T-helper 2 cell treated with Interferon-gamma antibody and Interleukin-4, amounts not matched to agents 100 ng/mL and 5 ng/mL, for 36 hours (primary cell): ENCODE measurements around the gene TMEM232. TPM values are rescaled to one million over a fixed set of nuclear protein-coding genes. Genes with fewer than 3 reads are reported as not detected.
"Not testable (repeated sequence)": the region's sequence is repeated elsewhere in the genome, so short reads cannot be mapped to it uniquely, and the experiment has no call there.

Source experiments
- intact Hi-C: fragments of 100-400 bp; cut with micrococcal nuclease; formaldehyde crosslinking; loops from one replicate; pipeline ENCODE4 v1.15.1; 2023
- total RNA-seq: library from RNA; stranded (reverse); gene quantifications from 2 replicates; pipeline ENCODE4 v1.2.3, GENCODE V29; 2022

TMEM232 gene
- 0.45 and 0.75 TPM in 2 replicates for total RNA-seq

DNA sequence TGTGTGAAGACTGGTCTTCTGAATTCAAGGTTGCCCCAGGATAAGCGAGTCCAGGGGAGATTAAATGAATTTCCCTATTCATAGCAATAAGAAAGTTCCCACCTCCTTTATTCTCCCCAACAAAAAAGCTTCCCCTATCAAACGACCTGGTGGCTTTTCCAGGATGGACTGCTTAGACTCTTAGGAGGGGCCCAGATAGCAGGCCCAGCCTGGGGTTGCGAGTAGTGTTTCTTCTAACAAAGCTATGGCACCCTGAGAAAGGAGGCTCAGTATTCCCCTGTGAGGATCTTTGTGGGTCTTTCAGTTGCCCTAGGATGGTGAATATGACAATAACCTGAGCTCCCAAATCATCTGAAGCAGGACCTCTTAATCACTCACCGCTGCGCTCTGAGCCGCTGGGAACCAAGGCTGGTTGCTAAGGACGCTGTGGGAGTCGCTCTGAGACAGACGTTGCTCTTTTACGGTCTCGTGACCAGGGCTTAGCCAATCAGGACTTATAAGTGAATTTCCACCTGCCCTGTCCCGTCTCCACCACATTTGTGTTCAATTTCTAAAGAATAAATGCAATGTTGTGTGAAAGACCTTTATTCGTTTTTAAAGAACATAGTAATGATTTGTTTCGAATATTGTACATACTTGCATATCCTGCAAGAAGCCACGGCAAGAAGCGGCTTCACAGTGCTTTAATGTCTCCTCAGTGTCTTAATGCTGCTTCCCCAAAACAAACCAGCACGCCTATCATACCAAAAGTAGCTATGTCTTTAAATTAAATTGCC lies at the start of gene TMEM232:
Gene TMEM232 (minus strand): TSS at position 423 of the 776 bp plus-strand sequence. CDS start 59,319 bp downstream, outside the sequence.
- intact Hi-C loops, result loop anchor here (1.0 kb wide), 1 partner anchor 12 kb away; no protein-coding TSS in a partner anchor

DNA sequence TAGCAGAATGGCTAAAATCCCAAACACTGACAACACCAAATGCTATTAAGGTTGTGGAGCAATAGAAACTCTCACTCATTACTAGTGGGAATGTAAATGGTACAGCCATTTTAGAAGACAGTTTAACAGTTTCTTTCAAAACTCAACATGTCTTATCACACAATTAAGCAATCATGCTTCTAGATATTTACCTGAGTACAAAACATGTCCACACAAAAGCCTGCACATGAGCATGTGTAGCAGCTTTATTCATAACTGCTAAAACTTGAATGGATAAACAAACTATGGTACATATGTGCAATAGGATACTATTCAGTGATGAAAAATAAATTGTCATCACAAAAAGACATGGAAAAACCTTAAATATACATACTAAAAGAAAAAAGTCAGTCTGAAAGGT lies 43.8 kb upstream of the TMEM232 start:
- intact Hi-C loops, result no loop called here

DNA sequence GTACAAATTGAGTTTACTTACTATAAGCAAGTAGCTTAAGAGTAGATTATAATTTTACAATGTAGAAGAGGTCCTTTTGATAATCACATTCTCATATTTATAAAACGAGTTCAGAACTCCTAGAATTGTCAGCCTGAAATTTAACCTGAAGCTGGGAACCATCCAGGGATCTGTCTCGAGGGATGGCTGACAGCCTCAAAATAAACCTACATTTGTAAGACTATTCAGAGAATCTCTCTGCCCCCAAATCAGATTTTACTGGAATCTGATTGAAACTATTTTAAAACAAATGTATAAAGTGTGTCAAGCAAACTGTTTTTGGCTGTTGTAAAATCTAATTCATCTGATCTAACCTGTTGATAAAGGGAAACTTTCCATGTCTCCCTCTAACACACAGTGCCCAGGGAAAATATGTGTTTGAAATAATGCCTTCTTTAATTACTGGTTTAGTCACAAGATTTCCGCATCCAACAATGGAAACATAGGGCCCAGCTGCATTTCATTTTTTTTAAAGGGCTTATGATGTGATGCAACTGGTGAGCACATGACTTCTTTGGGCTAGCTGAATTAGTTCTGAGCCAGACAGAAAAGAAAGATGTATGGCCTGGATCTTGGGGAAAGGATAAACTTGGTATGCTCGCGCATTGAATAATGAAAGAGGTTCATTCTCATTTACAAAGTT lies 42.7 kb upstream of the TMEM232 start:
- intact Hi-C loops, result no loop called here

DNA sequence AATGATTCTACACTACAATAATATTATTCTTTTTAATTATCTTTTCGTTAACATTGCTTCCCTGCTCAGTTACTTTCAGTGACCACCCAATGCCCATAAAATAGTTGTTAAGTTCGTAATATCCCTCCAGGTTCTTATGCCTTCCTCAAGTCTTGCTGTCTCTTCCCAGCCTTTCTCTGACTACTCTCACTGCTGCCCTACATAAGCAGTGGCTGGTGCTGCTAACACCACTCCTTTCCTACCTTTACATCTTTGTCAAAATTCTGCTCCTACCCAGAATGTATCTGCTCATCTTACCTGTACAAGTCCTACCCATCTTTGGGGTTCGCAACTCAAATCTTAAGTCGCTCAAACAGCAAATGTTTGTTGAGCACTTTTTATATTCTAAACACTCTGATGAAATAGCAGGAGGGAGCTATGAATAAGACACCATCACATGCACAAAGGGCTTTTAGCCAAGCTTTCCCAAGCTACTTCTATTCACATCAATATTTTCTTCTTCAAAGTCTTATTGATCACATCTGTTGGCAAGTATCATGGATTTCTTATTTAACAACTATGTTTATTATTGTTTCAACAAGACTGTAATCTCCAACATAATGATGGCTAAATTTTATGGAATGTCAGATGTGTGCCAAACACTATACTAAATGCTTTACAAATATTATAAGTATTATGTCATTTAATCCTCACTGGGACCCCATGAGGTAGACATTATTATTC lies 41.8 kb upstream of the TMEM232 start:
- intact Hi-C loops, result no loop called here

DNA sequence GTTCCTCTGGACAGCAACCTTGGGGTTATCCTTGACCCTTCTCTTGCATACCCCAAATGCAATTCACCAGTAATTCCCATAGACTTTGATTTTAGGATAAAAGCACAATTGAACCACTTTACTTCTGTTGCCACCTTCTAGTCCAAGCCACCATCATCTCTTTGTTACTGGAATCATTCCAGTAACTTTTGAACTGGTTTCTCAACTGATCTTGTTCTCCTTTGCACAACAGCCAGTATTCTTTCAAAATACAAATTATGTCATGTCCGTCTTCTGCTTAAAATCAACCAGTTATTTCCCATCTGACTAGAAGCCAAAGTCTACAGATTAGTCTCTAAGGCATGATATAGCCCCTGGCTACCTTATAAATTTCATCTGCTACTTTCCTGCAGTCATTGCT lies 33.7 kb upstream of the TMEM232 start:
- intact Hi-C loops, result no loop called here

DNA sequence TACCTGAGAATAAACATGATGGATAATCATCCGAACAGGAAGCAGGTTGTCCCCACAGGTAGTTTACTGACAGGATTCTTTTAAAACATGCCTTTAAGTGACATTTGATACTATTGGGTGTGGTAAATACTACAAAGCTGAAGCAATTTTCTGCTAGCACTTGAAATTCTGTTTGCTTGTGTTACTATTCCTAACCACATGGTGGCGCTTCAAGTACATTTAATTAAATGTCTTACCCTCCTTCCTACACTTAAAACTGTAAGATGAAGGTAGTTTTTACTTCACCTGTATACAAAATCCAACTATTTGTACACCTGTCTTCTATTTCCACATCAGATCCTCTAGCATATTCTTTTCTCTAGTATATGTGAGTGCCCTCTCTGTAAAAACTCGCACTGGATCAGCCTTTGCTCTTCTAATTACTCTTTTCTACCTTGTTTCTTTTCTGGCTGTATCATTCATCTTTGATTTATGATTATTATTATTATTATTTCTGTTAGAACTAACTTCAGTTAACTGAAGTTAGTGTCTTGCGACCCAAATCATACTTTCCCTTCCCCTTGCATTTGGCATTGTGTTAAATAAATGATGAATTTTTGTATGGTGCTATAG lies 30.8 kb upstream of the TMEM232 start:
- intact Hi-C loops, result loop anchor here (1.0 to 5.0 kb wide), 5 partner anchors 110 to 1390 kb away; partner anchors contain the start of genes NREP and WDR36

DNA sequence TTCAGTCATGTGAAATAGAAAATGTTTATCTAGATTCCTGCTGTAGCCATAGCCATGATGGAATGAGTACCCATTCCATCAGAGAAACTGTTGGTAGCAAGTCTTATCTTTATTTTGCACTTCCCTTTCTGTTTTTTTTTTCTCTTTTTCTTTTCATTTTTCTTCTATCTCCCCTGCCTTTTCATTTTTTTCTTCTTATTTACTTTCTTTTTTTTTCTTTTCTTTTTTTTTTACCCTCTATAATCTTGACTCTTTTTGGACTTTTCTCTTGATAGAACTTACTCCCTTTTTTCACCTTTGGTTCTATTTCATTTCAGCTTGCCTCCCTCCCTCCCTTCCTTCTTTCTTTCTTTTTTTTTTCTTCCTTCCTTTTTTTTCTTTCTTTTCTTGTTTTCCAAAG lies 27.7 kb upstream of the TMEM232 start:
- intact Hi-C loops, result loop anchor here (1.0 to 5.0 kb wide), 3 partner anchors 81 to 478 kb away; partner anchors contain the start of gene TSLP

DNA sequence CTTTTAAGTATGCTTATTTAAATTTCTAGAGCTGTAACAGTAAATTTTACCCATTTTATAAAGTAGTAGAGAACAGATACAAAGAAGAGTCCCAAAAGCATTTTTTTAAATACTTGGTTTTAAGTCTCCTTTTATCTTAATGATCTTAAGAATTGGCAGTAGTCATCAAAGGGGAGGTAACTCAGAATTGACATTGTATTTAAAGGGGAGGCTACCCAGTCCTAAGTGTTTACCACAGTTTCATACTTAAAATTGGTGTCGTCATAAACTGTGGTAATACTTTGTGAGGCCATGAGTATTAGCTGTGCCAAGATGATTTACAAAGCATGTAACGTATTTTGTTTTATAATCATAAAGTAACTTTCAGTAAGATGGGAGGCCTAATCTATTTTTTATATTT lies 27.1 kb upstream of the TMEM232 start:
- intact Hi-C loops, result loop anchor here (5.0 kb wide), 2 partner anchors 319 to 479 kb away; partner anchors contain the start of gene TSLP

GRCh38 chr5:110752953-110753352 lies 26.5 kb upstream of the TMEM232 start:
- intact Hi-C loops, result loop anchor here (1.0 to 5.0 kb wide), 3 partner anchors 14 to 479 kb away; partner anchors contain the start of genes SLC25A46 and TSLP

DNA sequence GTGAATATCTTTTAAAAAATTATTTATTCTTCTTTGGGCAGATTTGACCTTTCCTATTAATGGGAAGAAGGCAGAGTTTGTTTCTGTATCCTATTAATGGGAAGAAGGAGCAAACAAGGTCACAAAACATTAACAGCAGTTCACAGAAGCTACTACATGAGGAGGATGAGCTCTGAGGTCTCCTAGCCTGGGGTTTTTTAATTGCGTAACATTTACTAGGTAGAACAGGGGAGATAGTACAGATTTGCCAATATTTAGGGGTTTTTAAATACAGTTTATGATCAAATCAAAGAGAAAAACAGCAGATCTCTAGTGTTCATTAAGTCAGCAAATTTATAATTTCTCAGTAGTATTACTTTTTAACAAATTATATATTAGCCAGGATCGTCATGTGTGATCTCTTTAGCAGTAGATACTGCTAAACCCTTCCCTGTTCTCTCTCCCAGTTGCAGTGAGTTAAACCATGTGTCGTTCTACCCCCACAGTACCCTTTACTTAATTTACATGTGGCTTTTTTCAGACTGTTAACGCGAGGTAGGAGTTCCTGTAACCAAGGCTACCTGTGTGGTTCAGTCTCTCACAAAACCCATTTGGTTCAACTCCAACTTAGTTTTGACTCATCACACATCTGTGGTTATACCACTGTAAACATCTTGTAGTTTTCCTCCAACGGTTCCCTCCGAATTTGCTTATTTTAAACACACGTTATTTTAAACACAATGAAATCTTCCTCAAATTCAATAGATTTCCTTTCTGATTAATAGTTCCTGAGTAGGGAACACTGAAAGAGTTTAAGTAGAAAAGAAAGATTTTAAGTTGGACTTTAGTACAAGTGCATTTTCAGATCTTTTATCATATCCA lies 25.7 kb upstream of the TMEM232 start:
- intact Hi-C loops, result loop anchor here (1.0 to 5.0 kb wide), 3 partner anchors 13 to 480 kb away; partner anchors contain the start of genes SLC25A46 and TSLP

DNA sequence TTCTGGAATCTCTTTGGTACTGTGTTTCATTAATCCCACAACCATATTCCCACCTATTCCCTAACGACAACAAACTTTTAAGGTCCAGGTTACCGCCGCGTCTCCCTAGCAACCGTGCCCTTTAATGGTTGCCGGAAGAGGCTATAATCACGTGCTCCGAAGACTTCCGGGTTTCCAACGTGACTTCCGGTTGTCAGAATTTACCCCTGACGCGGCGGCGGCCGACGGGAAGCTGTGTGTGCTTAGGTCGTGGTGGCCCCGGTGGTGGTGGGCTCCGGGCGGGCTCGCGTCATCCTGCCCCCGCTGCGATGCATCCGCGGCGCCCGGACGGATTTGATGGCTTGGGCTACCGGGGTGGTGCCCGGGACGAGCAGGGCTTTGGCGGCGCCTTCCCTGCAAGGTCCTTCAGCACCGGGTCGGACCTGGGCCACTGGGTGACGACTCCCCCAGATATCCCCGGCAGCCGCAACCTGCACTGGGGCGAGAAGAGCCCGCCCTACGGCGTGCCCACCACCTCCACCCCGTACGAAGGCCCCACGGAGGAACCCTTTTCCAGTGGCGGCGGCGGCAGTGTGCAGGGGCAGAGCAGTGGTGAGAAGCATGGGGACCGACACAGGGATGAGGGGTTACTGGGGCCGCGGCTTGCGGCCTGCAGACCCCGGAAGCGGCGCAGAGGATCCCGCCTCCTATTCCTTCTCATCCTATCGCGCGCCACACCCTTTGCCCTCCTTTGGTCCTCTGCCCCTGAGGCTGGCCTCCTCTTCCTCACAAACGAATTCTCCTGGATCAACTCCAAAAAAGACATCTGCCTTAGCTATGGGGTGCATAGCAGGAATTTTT lies 12.6 kb upstream of the TMEM232 start, which contains the start of gene SLC25A46:
Gene SLC25A46 (plus strand): TSS at position 196 of the 840 bp plus-strand sequence. CDS start 113 bp downstream, at position 309.
- intact Hi-C loops, result loop anchor here (1.0 to 5.0 kb wide), 11 partner anchors 13 to 1990 kb away; partner anchors contain the start of genes MAN2A1, NREP, STARD4 and TMEM232

DNA sequence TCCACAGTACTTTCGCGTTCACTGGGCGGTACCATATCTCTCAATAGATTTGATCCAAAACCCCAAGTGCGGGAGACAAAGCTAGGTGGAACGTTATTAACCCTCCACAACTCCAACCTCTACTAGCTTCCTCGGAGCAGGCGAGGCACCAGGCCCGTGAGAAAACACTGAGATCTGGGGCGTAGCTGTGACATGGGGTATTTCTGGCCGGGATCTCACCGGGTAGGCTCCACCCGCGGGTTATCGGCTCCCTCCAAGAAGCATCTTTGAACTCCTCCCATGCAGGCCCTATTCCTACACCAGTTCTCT lies 12.0 kb upstream of the TMEM232 start:
- intact Hi-C loops, result loop anchor here (1.0 to 5.0 kb wide), 9 partner anchors 12 to 1990 kb away; partner anchors contain the start of genes MAN2A1, NREP, STARD4 and TMEM232

DNA sequence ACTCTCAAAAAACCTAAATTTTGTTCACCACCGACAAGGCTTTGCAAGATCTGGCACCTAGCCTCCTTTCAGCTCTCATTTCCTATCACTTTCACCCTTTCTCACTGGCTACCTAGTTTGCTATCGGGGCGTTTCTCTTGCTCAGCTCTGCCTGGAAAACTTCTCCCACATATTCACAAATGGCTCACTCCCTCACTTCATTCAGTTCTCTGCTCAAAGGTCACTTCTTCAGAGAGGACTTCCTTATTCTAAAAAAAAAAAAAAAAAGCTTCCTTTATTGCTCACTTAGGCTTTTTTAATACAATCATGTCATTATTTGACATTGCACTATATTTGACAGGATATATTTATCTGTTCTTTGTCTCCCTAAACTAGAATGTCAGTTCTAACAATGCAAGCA lies 10.3 kb upstream of the TMEM232 start:
- intact Hi-C loops, result loop anchor here (5.0 kb wide), 4 partner anchors 496 to 1426 kb away; partner anchors contain the start of genes MAN2A1 and STARD4

GRCh38 chr5:110735556-110735955 lies 9.1 kb upstream of the TMEM232 start:
- intact Hi-C loops, result loop anchor here (5.0 kb wide), 4 partner anchors 497 to 1427 kb away; partner anchors contain the start of genes MAN2A1 and STARD4

- intact Hi-C loops, result no loop called here
These were observed 7.6 kb upstream of the TMEM232 start for GRCh38 chr5:110734101-110734500.

- intact Hi-C loops, result not testable (repeated sequence)
These were observed 5.0 kb upstream of the TMEM232 start for GRCh38 chr5:110731499-110731898.

GRCh38 chr5:110727025-110727314 lies 499 bp upstream of the TMEM232 start:
- intact Hi-C loops, result no loop called here

DNA sequence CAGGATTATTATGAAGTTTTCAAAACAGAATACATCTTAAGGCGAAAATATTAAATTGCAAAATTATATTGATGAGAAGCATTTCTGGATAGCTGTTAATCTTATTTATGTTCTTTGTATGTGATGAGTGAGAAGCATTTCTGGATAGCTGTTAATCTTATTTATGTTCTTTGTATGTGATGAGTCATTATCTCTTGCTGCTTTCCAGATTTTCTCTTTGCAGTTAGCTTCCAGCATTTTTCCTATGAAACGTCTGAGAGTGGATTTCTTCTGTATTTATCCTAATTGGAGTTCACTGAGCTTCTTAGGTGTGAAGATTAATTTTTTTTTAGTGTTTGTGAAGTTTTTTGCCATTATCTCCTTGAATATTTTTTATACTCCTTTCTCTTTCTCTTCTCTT lies 8.2 kb downstream of the TMEM232 start:
- intact Hi-C loops, result no loop called here
